Heart left ventricle (tissue), 16 donors: ENCODE results near the gene SMARCAL1. TPM values are rescaled to one million over a fixed set of nuclear protein-coding genes. Genes with fewer than 3 reads are reported as not detected.

Source experiments
- ATAC-seq, 4 donors: fragments of 200-7000 bp; cut with Tn5 transposase; one replicate each; pipeline ENCODE4 v1.9.1; 2020 to 2022; ENCODE audit warnings: moderate library complexity in 4 of 4, mild to moderate bottlenecking in 3 of 4, moderate number of reproducible peaks in 1 of 4
- DNase-seq, 5 donors: peaks; one replicate each; pipeline ENCODE4 v3.0.0-alpha.2; 2020
- H3K27ac ChIP-seq, 12 donors: fragments of 200-600 bp; sonication (generic) in 4 of 12; one replicate each; pipeline versions ENCODE4 v1.5.0 to v1.8.0; 2016 to 2022; ENCODE audit warnings: mild to moderate bottlenecking in 2 of 12
- H3K27me3 ChIP-seq, 9 donors: fragments of 200-600 bp; sonication (generic) in 2 of 9; one replicate each; pipeline versions ENCODE4 v1.5.1 to v1.8.0; 2016 to 2022; ENCODE audit warnings: mild to moderate bottlenecking in 3 of 9
- H3K36me3 ChIP-seq, 9 donors: fragments of 200-600 bp; sonication (generic) in 2 of 9; one replicate each; pipeline versions ENCODE4 v1.5.0 to v1.8.0; 2018 to 2022; ENCODE audit warnings: mild to moderate bottlenecking in 2 of 9
- H3K4me1 ChIP-seq, 12 donors: fragments of 200-600 bp; sonication (generic) in 4 of 12; one replicate each; pipeline versions ENCODE4 v1.5.0 to v1.8.0; 2016 to 2022; ENCODE audit warnings: mild to moderate bottlenecking in 3 of 12
- H3K4me3 ChIP-seq, 12 donors: fragments of 200-600 bp; sonication (generic) in 4 of 12; one replicate each; pipeline versions ENCODE4 v1.5.0 to v1.8.0; 2017 to 2022; ENCODE audit warnings: mild to moderate bottlenecking in 9 of 12, moderate library complexity in 4 of 12
- H3K9me3 ChIP-seq, 12 donors: fragments of 200-600 bp; sonication (generic) in 4 of 12; one replicate each; pipeline versions ENCODE4 v1.5.0 to v1.8.0; 2016 to 2022; ENCODE audit warnings: mild to moderate bottlenecking in 1 of 12
- POLR2A ChIP-seq, 2 donors: fragments of 450-650 bp; IDR thresholded peaks; one replicate each; pipeline ENCODE4 v1.6.1; 2017; ENCODE audit warnings: antibody characterized with exemption in 2 of 2, mild to moderate bottlenecking in 2 of 2, moderate library complexity in 2 of 2
- WGBS, 4 donors: extraction: QIAGEN DNeasy Blood & Tissue Kit in 2 of 4; methylation state at CpG; one replicate each; pipeline versions ENCODE4 v1.1.5 to v1.1.7; 2013 to 2018; 5-methylcytosine and 5-hydroxymethylcytosine counted together
- intact Hi-C, 10 donors: fragments of 100-400 bp; cut with DNase I; formaldehyde crosslinking; loops; one replicate each; pipeline versions ENCODE4 v1.11.1 to v1.14.2; 2022
- polyA plus RNA-seq, 2 donors: library from polyadenylated mRNA; stranded (reverse); fragments of 200-250 nt; gene quantifications; one replicate each; pipeline ENCODE4 v1.2.3, GENCODE V29; 2013
- total RNA-seq, 9 donors: library from RNA; depleted of rRNA in 2 of 9; stranded (reverse); fragments of >200 nt in 2 of 9; fragmentation: NEBNext Ultra II Directional in 3 of 9; extraction: Animal tissue kit (Norgen Biotek cat#: 25700) in 3 of 9; gene quantifications; one replicate each; pipeline versions ENCODE4 v1.1.0 to v1.2.4, GENCODE V29; 2016 to 2023
- TF ChIP-seq, protein P1 (sequence below), 12 donors: fragments of 200-600 bp; sonication (generic) in 4 of 12; IDR thresholded peaks; one replicate each; pipeline versions ENCODE4 v1.5.0 to v1.8.0; 2018 to 2022; ENCODE audit warnings: antibody characterized with exemption in 12 of 12, mild to moderate bottlenecking in 5 of 12
- donor health status: ischemic (EF 13 %, LVEDD 7.1; RV severe dilation, severe dysfunction).
- donor health status: healthy with polysubstance abuse.
- donor health status: DM: no; HTN: yes; CAD: no.
- donor health status: DM: no; HTN: no; CAD: no.
- donor health status: ischemic (EF 25% LVEDD 6.9; RV normal size, moderate dysfunction).
- donor health status: ischemic (EF 25% LVEDD 5.7; RV mildly dilated, moderate dysfunction).
- donor health status: healthy.
- donor health status: DM: yes; HTN: yes; CAD: no.
- donor health status: ischemic (EF 35%, LVEDD 5.7; RV mildly dilated, moderate dysfunction).
- donor health status: nonischemic (EF 11% LVEDD 7.7; RV severe dilation, severe dysfunction).
- donor health status: DM: yes; HTN: yes; CAD: no.
- donor health status: PGD.
- donor health status: ischemic (EF 29% LVEDD 5.4; RV normal size, mild dysfunction).
- donor health status: nonischemic (EF 23%, LVEDD 6.1; RV moderate dilation, normal function).

SMARCAL1 gene
- total and polyA plus RNA-seq, 11 donors: 5.0 to 17.1 (median 10.6) TPM

DNA sequence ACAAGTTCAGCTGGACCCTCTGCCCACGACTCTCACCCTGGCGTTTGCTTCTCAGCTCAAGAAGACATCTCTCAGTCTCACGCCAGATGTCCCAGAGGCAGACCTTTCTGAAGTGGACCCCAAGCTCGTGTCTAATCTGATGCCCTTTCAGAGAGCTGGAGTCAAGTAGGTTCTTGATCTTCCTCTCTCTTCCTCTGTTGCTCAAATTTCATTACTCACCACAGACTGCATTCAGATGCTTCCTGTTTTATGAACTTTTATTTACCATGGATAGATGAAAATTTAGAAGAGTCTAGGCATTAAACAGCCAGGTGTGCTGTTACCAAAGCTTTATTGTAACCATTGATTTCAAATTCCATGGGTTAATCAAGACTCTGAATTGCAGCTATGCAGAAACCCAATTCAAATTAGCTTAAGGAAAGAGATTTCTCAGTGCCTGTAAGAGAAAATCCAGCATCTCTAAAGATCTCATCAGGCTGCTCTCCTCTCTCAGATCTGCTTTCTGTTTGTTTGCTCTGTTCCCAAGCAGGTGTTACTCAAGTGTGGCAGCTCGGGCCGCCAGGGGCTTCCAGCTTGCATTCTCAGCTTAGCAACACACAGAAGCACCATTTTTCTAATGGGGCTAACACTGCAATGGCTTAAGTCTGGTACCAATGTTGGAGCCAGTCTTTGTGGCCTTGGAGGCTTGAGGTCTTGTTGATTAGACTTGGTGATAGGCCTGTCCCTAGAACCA lies 16.5 kb downstream of the SMARCAL1 start:
- Histone ChIP-seq H3K36me3 (peaks cover 5 to 98% (median 91%) of the 10 kb centered on the region in 9 donors), H3K9me3 (peaks cover 0 to 10% (median 0%) of the 10 kb centered on the region in 12 donors), H3K27ac (no peak overlapping the region), H3K4me3 (no peak overlapping the region), H3K4me1 (peaks cover 0 to 9% (median 0%) of the 10 kb centered on the region in 12 donors), H3K27me3 (no peaks in the 10 kb centered on the region)
- WGBS, 4 donors: 77 to 88% (median 84%) methylated on average over 6 of the region's 6 CpGs
- TF ChIP-seq, protein P1, sequence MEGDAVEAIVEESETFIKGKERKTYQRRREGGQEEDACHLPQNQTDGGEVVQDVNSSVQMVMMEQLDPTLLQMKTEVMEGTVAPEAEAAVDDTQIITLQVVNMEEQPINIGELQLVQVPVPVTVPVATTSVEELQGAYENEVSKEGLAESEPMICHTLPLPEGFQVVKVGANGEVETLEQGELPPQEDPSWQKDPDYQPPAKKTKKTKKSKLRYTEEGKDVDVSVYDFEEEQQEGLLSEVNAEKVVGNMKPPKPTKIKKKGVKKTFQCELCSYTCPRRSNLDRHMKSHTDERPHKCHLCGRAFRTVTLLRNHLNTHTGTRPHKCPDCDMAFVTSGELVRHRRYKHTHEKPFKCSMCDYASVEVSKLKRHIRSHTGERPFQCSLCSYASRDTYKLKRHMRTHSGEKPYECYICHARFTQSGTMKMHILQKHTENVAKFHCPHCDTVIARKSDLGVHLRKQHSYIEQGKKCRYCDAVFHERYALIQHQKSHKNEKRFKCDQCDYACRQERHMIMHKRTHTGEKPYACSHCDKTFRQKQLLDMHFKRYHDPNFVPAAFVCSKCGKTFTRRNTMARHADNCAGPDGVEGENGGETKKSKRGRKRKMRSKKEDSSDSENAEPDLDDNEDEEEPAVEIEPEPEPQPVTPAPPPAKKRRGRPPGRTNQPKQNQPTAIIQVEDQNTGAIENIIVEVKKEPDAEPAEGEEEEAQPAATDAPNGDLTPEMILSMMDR (IDR thresholded peaks at IDR 0.05): no peak
- no peak for TF ChIP-seq POLR2A (IDR thresholded peaks at IDR 0.05)
- intact Hi-C loops: no loop called here
- ATAC-seq: no peak
- no peak for DNase-seq

DNA sequence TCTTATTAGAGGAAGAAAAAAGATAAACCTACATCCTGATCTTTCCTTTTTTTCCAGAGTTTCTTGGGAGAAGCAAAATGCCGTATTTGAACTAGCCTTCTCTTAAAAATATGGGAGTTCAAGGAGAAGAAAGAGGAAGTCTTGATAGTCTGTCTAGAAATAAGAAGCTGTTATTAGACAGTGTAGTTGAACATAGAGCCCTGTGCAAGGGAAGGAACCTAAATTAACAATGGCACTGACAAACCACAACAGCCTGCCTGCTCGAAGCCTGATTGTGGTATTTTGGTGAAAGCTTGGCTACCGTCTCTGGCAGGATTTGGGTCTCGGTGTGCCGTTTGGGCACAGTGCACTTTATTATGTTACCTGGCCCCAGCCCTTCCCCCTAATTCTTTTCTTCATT lies 17.1 kb downstream of the SMARCAL1 start:
- peaks cover 0 to 10% (median 0%) of the 10 kb centered on the region in 12 donors for H3K9me3 ChIP-seq
- no peak for ATAC-seq
- H3K36me3 ChIP-seq: peaks cover 5 to 98% (median 91%) of the 10 kb centered on the region in 9 donors
- no peak overlapping the region for H3K27ac ChIP-seq
- no peak for DNase-seq
- no peaks in the 10 kb centered on the region for H3K27me3 ChIP-seq
- WGBS, 4 donors: 85 to 97% (median 90%) methylated on average over 5 of the region's 5 CpGs
- no peak overlapping the region for H3K4me3 ChIP-seq
- intact Hi-C loops: no loop called here
- H3K4me1 ChIP-seq: peaks cover 0 to 9% (median 0%) of the 10 kb centered on the region in 12 donors
- no peak for TF ChIP-seq POLR2A (IDR thresholded peaks at IDR 0.05)
- TF ChIP-seq, protein P1 (IDR thresholded peaks at IDR 0.05): no peak

GRCh38 chr2:216430811-216431530 lies 18.7 kb downstream of the SMARCAL1 start:
- intact Hi-C loops: no loop called here
- 84 to 88% (median 85%) methylated on average over 12 to 13 of the region's 13 CpGs for WGBS, 4 donors
- Histone ChIP-seq H3K4me1 (peaks cover 0 to 9% (median 0%) of the 10 kb centered on the region in 12 donors), H3K27ac (peak overlapping the region in 1 of 12 donors; percentile 10), H3K36me3 (peaks cover 2 to 98% (median 92%) of the 10 kb centered on the region in 9 donors), H3K4me3 (no peak overlapping the region), H3K9me3 (no peaks in the 10 kb centered on the region), H3K27me3 (no peaks in the 10 kb centered on the region)
- peak in 2 of 4 donors; percentile 11 to 46 for ATAC-seq
- TF ChIP-seq, protein P1 (IDR thresholded peaks at IDR 0.05): no peak
- no peak for TF ChIP-seq POLR2A (IDR thresholded peaks at IDR 0.05)
- no peak for DNase-seq

GRCh38 chr2:216431531-216431856 lies 19.2 kb downstream of the SMARCAL1 start:
- Histone ChIP-seq H3K27me3 (no peaks in the 10 kb centered on the region), H3K4me3 (no peak overlapping the region), H3K27ac (peak overlapping the region in 1 of 12 donors; percentile 10), H3K9me3 (no peaks in the 10 kb centered on the region), H3K4me1 (peaks cover 0 to 8% (median 0%) of the 10 kb centered on the region in 12 donors), H3K36me3 (peaks cover 2 to 99% (median 93%) of the 10 kb centered on the region in 9 donors)
- DNase-seq (no peak), ATAC-seq (no peak)
- intact Hi-C loops: no loop called here
- TF ChIP-seq, protein P1 (IDR thresholded peaks at IDR 0.05): no peak
- TF ChIP-seq POLR2A (IDR thresholded peaks at IDR 0.05): no peak
